Subcutaneous abdominal adipose tissue (tissue), 5 donors: Measurements from ENCODE around the gene TMEM207.

Experiments used
- H3K27ac ChIP-seq: one replicate; pipeline ENCODE4 v1.7.0; 2013; ENCODE audit warnings: low read depth, mild to moderate bottlenecking, inconsistent platforms, low read length, moderate library complexity
- H3K27me3 ChIP-seq, 5 donors: one replicate each; pipeline ENCODE4 v1.7.0; 2013; ENCODE audit warnings: low read length in 5 of 5, inconsistent platforms in 1 of 5; ENCODE audit not compliant: control insufficient read depth in 5 of 5, insufficient read depth in 4 of 5
- H3K36me3 ChIP-seq, 5 donors: one replicate each; pipeline ENCODE4 v1.7.0; 2013; ENCODE audit warnings: low read length in 5 of 5; ENCODE audit not compliant: control insufficient read depth in 5 of 5, insufficient read depth in 5 of 5
- H3K4me1 ChIP-seq, 5 donors: one replicate each; pipeline ENCODE4 v1.7.0; 2013; ENCODE audit warnings: low read length in 5 of 5, mild to moderate bottlenecking in 3 of 5, moderate library complexity in 1 of 5; ENCODE audit not compliant: control insufficient read depth in 5 of 5, insufficient read depth in 5 of 5
- H3K4me3 ChIP-seq, 5 donors: one replicate each; pipeline ENCODE4 v1.7.0; 2013; ENCODE audit warnings: low read length in 5 of 5, low read depth in 1 of 5
- H3K9ac ChIP-seq, 5 donors: one replicate each; pipeline ENCODE4 v1.7.0; 2013; ENCODE audit warnings: low read length in 5 of 5, mild to moderate bottlenecking in 4 of 5, moderate library complexity in 3 of 5
- H3K9me3 ChIP-seq, 5 donors: one replicate each; pipeline ENCODE4 v1.7.0; 2013; ENCODE audit warnings: low read length in 5 of 5; ENCODE audit not compliant: control insufficient read depth in 5 of 5
- donor health status: healthy.
- donor health status: healthy.
- donor health status: healthy.
- donor health status: healthy.
- donor health status: healthy.

The TMEM207 gene

DNA sequence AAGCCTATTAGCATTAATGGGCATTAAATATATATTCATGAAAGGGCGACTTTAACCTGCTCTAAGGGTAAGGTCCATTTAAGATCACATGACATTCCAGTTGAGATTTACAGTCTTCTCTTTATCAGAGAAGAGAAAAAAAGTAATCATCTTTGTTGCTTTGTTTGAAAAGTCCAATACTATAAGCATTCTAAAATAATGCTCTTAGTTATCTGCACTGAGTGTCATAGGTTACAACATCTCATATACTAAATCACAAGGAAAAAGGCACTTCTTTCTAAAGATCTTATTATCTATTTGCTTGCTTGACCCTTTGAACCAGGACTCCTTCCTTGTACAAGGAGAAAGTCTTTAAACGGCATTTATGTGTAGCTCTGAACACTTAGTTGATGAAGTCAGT is 1.4 kb downstream of the TMEM207 start:
- H3K4me1 ChIP-seq, result no peaks in the 10 kb centered on the region
- no peaks in the 10 kb centered on the region for H3K36me3 ChIP-seq
- H3K4me3 ChIP-seq, result no peak overlapping the region
- no peak overlapping the region for H3K9ac ChIP-seq
- no peaks in the 10 kb centered on the region for H3K27me3 ChIP-seq
- H3K9me3 ChIP-seq, result no peaks in the 10 kb centered on the region
- H3K27ac ChIP-seq, result no peak overlapping the region

DNA sequence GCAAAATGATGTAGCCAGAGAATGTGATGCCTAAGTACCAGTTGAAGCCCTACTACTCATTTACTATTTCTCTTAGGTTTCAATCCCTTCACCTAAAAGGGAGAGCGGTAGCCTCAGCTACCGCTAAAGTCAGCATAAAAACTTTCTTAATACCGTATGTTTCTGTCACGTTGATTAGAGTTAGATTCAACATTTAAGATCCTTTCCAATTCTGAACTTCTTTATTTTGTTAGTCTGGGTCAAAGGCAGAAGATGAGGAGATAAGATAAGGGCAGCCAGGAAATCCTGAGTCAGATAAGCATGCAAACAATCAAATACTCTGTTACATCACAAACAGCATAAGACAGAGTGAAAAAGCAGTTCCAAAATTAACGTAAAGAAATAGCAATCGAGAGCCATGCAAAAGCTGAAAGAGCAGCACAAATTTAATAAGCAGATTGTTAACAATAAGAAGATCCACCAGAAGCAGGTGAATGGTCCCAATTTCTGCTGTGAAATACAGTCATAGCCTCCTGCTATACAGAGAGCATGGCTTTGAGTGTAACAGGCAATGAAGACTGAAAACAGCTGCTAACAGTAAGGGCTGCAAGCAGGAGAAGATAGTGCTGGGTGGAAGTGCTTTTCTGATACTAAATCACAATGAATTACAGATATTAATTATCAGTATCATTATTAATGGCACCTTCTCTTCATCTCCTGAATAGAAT is 3.0 kb downstream of the TMEM207 start:
- Histone ChIP-seq H3K4me3 (no peak overlapping the region), H3K9ac (no peak overlapping the region), H3K27me3 (no peaks in the 10 kb centered on the region), H3K36me3 (no peaks in the 10 kb centered on the region), H3K27ac (no peak overlapping the region), H3K4me1 (no peaks in the 10 kb centered on the region), H3K9me3 (no peaks in the 10 kb centered on the region)

- no peak overlapping the region for H3K9ac ChIP-seq
- H3K4me3 ChIP-seq, result no peak overlapping the region
- H3K9me3 ChIP-seq, result no peaks in the 10 kb centered on the region
- no peaks in the 10 kb centered on the region for H3K4me1 ChIP-seq
- H3K27me3 ChIP-seq, result no peaks in the 10 kb centered on the region
- H3K27ac ChIP-seq, result no peak overlapping the region
- H3K36me3 ChIP-seq, result no peaks in the 10 kb centered on the region
These were observed 5.0 kb downstream of the TMEM207 start for GRCh38 chr3:190444576-190445145.

DNA sequence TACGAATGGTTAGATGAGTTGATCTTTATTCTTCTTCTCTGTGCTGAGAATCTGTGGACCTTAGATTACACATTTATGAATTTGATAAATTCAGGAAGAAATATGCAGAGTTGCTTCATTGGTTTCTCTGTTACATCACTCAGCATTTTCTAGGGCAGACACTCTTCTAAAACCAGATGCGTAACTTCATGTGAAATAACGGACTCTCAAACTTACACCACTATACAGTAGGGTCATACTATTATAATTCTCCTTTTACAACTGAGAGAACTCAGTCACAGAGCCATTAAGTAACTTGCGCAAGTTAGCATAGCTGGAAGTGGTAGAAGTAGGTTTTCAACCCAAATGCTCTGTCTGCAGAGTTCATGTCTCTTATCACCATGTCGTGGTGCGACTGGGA is 5.7 kb downstream of the TMEM207 start:
- Histone ChIP-seq H3K27me3 (no peaks in the 10 kb centered on the region), H3K9ac (no peak overlapping the region), H3K9me3 (no peaks in the 10 kb centered on the region), H3K4me3 (no peak overlapping the region), H3K36me3 (no peaks in the 10 kb centered on the region), H3K4me1 (no peaks in the 10 kb centered on the region), H3K27ac (no peak overlapping the region)

GRCh38 chr3:190443257-190443656 is 6.4 kb downstream of the TMEM207 start:
- Histone ChIP-seq H3K27ac (no peak overlapping the region), H3K9me3 (no peaks in the 10 kb centered on the region), H3K4me3 (no peak overlapping the region), H3K36me3 (no peaks in the 10 kb centered on the region), H3K4me1 (no peaks in the 10 kb centered on the region), H3K9ac (no peak overlapping the region), H3K27me3 (no peaks in the 10 kb centered on the region)

DNA sequence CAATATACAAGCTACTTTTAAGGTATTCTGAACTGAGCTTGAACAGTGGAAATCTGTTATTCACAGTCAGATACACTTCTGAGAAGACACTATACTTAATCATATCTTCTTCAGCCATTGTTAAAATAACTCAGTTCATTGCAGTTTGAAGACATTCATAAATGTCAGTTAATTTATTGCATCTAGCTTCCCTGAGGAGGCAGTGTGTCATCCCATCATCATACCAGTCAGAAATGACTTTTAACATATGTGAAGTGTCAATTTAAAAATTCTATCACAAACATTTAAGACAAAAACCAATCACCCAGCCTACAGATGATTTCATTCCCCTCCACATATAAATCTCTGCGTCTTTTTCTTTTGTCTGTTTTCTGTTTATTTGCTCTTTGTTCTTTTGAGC is 7.5 kb downstream of the TMEM207 start:
- H3K27me3 ChIP-seq, result no peaks in the 10 kb centered on the region
- H3K9ac ChIP-seq, result no peak overlapping the region
- H3K4me3 ChIP-seq, result no peak overlapping the region
- H3K4me1 ChIP-seq, result no peaks in the 10 kb centered on the region
- H3K27ac ChIP-seq, result no peak overlapping the region
- no peaks in the 10 kb centered on the region for H3K36me3 ChIP-seq
- no peaks in the 10 kb centered on the region for H3K9me3 ChIP-seq

DNA sequence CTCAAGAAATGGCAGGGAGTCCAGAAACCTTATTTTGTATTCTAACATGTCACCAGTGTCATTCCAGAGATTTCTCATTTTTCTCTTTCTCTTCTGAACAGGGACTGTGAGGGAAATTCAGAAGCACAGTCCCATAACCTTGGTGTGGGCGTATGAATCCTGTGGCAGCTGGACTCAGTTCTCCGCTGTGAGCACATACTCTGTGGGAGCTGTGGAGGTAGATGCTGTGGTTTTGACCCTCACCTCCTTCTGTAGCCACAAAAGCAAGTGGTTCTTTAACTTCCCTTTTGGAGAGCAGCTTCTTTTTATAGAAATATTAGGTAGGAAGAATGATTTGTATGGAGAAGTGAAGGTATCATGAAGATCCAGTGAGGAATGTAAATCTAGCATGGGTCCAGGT is 13.4 kb downstream of the TMEM207 start:
- no peak overlapping the region for H3K27ac ChIP-seq
- H3K4me1 ChIP-seq, result no peaks in the 10 kb centered on the region
- peaks cover 0 to 2% (median 0%) of the 10 kb centered on the region in 5 donors for H3K27me3 ChIP-seq
- no peak overlapping the region for H3K9ac ChIP-seq
- H3K4me3 ChIP-seq, result no peak overlapping the region
- no peaks in the 10 kb centered on the region for H3K9me3 ChIP-seq
- H3K36me3 ChIP-seq, result no peaks in the 10 kb centered on the region

GRCh38 chr3:190435618-190436017 is 14.1 kb downstream of the TMEM207 start:
- Histone ChIP-seq H3K27ac (no peak overlapping the region), H3K4me3 (no peak overlapping the region), H3K27me3 (peaks cover 0 to 2% (median 0%) of the 10 kb centered on the region in 5 donors), H3K36me3 (no peaks in the 10 kb centered on the region), H3K9ac (no peak overlapping the region), H3K4me1 (no peaks in the 10 kb centered on the region), H3K9me3 (no peaks in the 10 kb centered on the region)

GRCh38 chr3:190433626-190434025 is 16.1 kb downstream of the TMEM207 start:
- H3K4me1 ChIP-seq, result no peaks in the 10 kb centered on the region

DNA sequence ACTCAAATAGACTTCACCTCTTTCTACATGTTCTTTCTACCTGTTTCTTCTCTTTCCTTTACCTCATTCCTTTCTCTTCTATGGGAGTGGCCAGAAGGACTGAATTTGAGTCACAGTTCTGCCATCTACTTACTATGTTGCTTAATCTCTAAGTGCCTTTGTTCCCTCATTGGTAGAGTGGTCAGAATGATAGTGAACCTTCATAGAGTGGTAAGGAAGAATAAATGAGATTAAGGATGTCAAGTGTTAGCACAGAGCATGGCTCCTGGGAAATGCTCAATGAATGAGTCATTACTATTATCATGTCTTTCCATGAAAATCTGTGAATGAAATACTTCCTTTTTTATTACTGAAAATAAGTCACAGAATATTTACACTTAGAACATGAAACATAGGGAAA is 17.5 kb downstream of the TMEM207 start:
- no peak overlapping the region for H3K9ac ChIP-seq
- H3K27ac ChIP-seq, result no peak overlapping the region
- H3K9me3 ChIP-seq, result no peaks in the 10 kb centered on the region
- no peak overlapping the region for H3K4me3 ChIP-seq
- H3K36me3 ChIP-seq, result no peaks in the 10 kb centered on the region
- H3K27me3 ChIP-seq, result peaks cover 0 to 2% (median 0%) of the 10 kb centered on the region in 5 donors
- no peaks in the 10 kb centered on the region for H3K4me1 ChIP-seq

More at GRCh38 chr3:190433626-190434025, 16.1 kb downstream of the TMEM207 start:
- H3K9ac ChIP-seq, result no peak overlapping the region
- no peaks in the 10 kb centered on the region for H3K36me3 ChIP-seq
- H3K27me3 ChIP-seq, result peaks cover 0 to 2% (median 0%) of the 10 kb centered on the region in 5 donors
- no peaks in the 10 kb centered on the region for H3K9me3 ChIP-seq
- H3K4me3 ChIP-seq, result no peak overlapping the region
- H3K27ac ChIP-seq, result no peak overlapping the region
